Activated T-cell treated with anti-CD3 and anti-CD28 coated beads for 4 hours (primary cell): ENCODE measurements around the gene HERC3.
A peak's percentile ranks its signal among the peaks of the same experiment; 100 is the strongest.

Experiments used
- DNase-seq: peaks from one replicate; pipeline ENCODE4 v3.0.0-alpha.2; 2020

The HERC3 gene

GRCh38 chr4:88591787-88592599 is at the start of gene HERC3:
TSS of gene HERC3 (plus strand) at chr4:88592480. CDS start at chr4:88605824, 13,344 bp downstream.
- DNase-seq, result peak; percentile 75

DNA sequence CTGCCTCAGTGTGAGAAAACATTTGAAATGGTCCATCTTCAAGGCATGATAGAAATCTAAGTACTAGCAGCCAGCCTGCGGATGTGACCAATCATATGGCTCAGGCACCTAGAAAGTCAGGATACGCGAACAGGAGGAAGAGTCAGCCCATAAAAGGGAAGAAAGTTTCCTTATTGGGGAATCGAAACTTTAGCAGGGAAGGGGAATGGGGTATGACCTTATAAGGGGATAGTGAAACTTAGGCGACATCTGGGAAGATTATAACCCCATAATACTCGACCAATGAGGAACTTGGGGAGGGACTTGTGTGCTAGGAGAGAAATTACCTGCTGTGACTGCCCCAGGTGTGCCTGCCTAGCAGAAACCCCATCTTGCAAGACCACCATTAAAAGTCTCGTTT is 42.5 kb upstream of the HERC3 start:
- DNase-seq, result no peak

GRCh38 chr4:88567591-88567990 is 24.7 kb upstream of the HERC3 start:
- DNase-seq, result no peak

- DNase-seq, result no peak
These were observed 22.3 kb upstream of the HERC3 start for GRCh38 chr4:88570001-88570400.

DNA sequence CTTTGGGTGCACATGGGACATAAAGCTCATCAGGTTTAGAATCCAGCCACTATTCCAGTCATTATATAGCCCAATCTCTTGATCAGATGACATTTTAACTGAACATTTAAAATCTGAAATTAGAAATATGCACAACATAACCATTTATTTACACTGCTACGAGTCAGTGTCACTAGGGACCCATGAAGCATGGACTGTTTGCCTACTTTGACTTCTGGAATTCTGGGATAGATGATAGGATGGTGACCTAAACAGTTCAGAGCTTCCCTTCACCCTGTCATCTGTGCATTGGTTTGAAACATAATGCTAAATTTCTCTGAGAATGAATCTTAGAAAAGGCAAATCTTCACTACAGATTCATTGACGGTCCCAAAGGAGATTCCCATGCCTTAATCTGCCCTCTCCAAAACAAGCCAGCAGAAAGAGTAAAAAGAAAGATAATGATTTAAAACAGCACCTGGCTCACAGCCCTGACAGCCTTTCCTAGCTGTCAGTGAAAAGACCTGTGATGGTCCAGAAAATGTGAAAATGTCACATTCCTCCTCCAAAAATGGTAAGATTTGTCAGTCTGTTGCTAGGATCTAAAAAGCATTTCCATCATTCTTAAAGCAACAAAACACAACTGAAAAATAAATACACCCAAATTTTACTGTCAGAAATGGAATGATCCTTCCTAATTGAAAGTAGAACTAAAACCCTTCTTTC is 18.9 kb upstream of the HERC3 start:
- no peak for DNase-seq

GRCh38 chr4:88573995-88574394 is 18.3 kb upstream of the HERC3 start:
- no peak for DNase-seq

DNA sequence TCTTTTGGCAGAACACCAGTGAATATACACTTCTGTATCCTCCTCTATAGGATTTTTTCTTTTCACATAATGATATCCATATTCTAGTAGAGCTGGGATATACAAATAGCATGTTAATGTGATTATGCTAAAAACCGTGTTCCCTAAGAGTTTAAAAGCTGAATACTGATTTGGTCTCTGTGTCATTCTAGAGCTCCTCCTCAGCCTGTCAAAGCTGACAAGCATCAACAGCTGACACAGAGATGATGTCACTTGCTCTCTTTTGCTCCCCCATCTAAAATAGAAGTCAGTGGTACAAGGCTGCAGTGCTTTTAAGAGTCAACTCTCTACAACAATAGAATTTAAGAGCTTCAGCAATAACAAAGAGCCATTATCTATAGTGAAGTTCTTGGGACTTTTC is 17.1 kb upstream of the HERC3 start:
- no peak for DNase-seq

GRCh38 chr4:88582493-88582892 is 9.8 kb upstream of the HERC3 start:
- DNase-seq, result no peak

DNA sequence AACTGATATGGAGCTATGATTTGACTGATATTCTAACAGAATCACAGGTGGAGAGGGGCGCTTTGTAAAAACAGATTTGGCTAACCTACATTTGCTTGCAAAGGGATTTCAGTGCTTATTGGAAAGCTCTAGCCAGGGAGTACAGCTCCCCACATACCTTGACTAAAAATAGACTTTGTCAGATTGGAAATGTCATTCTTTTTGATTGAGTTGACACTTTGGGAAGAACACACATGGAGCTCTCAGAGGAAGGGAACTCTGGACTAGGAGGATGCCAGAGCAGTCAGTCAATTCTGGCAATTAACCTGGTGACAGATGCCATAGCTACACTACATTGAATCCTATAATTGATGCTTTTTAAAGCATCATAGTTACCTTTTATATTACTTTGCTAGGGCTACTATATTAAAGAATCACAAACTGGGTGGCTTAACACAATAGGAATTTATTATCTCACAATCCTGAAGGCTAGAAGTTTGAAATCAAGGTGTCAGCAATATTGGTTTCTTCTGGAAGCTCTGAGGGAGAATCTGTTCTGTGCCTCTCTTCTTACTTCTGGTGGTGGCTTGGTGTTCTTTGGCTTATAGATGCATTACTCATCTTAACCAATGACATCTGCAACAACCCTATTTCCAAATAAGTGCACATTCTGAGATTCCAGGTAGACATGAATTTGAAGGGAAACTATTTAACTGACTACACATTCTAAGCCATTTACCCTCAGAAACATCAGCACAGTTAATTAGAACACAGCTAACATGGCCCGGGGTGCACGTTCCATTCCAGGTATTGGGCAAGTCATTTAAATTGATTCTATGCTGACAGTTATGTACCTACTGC is 8.4 kb upstream of the HERC3 start:
- DNase-seq, result no peak

- DNase-seq, result no peak
These were observed 7.8 kb upstream of the HERC3 start for GRCh38 chr4:88584471-88584900.

GRCh38 chr4:88585917-88586316 is 6.4 kb upstream of the HERC3 start:
- no peak for DNase-seq

DNA sequence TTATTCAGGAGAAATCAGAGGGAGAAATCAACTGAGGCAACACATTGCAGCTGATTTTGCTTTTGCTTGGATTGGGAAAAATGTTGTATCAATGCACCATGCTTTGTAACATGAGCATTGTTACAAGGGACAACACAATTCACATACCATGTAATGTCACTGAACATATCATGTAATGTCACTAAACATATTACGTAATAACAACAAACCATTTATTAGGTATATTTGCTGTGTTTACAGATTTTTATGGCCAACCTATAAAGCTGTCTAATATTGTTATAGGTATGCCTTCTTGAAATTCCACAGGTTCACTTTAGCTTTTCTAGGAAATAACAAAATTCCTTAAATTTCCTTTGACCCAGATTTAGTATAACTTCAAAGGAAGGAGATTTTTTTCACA is 5.0 kb upstream of the HERC3 start:
- no peak for DNase-seq

- peak; percentile 85 for DNase-seq
These were observed 544 bp downstream of the HERC3 start for GRCh38 chr4:88592600-88593448.

- no peak for DNase-seq
These were observed 5.8 kb downstream of the HERC3 start for GRCh38 chr4:88597970-88598660.

- DNase-seq, result no peak
These were observed 7.0 kb downstream of the HERC3 start for GRCh38 chr4:88599298-88599697.

- DNase-seq, result no peak
These were observed 7.4 kb downstream of the HERC3 start for GRCh38 chr4:88599714-88600113.

DNA sequence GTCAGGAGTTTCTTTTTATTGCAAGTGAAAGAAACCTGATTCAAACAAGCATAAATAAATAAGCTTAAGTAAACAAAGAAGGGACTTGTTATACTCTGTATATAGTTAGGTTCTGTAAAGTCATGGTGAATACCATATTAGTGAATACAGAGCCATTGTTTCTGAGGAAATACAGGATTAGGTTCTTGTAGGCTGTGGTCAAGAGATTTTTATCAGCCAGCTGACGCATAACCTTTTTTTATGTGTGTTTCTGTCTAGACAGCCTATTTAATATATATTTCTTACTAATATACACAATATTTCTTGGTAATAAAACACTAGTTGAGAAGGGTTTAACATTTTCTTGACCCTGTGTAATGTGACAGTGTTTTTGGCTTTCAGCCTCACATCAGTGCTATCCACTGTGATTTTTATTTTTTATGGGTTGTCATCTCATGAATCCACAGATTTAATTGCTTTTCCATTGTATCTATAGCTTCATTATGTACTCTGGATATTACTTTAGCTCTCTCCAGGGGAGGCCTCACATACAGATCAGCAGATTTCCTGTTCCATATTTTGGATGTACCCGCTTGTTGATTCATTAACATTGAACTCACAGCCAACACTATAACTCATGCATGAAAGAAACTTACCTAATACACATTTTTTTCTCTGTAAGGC is 8.0 kb downstream of the HERC3 start:
- no peak for DNase-seq

- no peak for DNase-seq
These were observed 12.8 kb downstream of the HERC3 start for GRCh38 chr4:88604978-88605678.

DNA sequence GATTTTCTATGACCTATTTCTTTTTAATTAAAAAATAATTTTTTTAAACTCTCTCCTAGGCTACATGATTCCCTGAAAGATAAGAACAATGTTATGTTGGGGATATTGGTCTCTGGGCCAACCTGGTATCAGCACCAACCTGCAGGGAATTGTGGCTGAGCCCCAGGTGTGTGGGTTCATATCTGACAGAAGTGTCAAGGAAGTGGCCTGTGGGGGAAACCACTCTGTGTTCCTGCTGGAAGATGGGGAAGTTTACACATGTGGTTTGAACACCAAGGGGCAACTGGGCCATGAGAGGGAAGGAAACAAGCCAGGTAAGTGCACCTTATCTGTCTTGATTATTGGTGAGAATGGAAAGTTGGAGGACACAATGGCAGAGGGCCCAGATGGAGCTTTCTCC is 13.5 kb downstream of the HERC3 start:
- DNase-seq, result no peak

- DNase-seq, result no peak
These were observed 14.6 kb downstream of the HERC3 start for GRCh38 chr4:88606832-88607231.

DNA sequence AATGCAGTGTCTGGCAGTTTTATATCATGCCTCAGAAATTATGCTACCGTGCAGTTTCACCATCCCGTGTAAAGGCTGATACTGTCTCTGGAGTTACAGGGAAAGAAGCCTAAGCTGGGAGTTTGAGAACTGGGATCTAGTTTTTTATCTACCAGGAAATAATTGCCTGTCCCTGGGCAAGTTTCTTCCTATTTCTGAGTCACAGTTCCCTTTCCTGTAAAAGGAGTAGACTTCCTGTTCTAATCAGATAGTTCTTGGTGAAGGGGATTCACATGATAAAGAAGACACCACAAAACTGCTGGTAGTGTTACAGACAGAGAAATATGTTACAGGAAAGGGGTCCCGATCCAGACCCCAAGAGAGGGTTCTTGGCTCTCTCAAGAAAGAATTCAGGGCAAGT is 17.1 kb downstream of the HERC3 start:
- no peak for DNase-seq
